ENCODE results near the gene FAM89B. TPM values are rescaled to one million over a fixed set of nuclear protein-coding genes. Genes with fewer than 3 reads are reported as not detected.
A peak's percentile ranks its signal among the peaks of the same experiment; 100 is the strongest.

Gene FAM89B
- total and polyA plus RNA-seq, 10 donors: 34.5 to 66.1 (median 48.4) TPM

- intact Hi-C loops (cut with DNase I; ENCODE audit: low total_unique reads): no loop called here
- H3K27me3 ChIP-seq (replicated peaks in 1 of 7): no peaks in the 10 kb centered on the region
- peaks cover 41 to 79% (median 56%) of the 10 kb centered on the region in 6 donors for H3K4me1 ChIP-seq
- peak within 1 kb of the TSS; percentile 92 to 99 (median 97) for H3K27ac ChIP-seq
- peak within 1 kb of the TSS; percentile 88 to 98 (median 96) for H3K4me3 ChIP-seq
- TF ChIP-seq CTCF (IDR thresholded peaks at IDR 0.05 in 8 of 11, conservative IDR thresholded peaks at IDR 0.05 in 3 of 11): peak in 4 of 11 experiments; percentile 15 to 36 (median 33)
- peak; percentile 74 to 92 (median 89) for TF ChIP-seq POLR2AphosphoS5 (IDR thresholded peaks at IDR 0.05)
- peak in 1 of 3 donors; percentile 44 for TF ChIP-seq POLR2A (IDR thresholded peaks at IDR 0.05)
- 0% methylated on average over 37 to 55 of the region's 55 CpGs for WGBS, 5 donors
- no peaks in the 10 kb centered on the region for H3K9me3 ChIP-seq
- peaks cover 10 to 62% (median 39%) of the 10 kb centered on the region in 6 donors for H3K36me3 ChIP-seq
- DNase-seq: peak; percentile 100
Measured at GRCh38 chr11:65615229-65615949, 43.1 kb downstream of the FAM89B start, which contains the start of gene PCNX3. Gene PCNX3, plus strand, starts transcription at chr11:65615776. Its CDS starts 536 bp downstream, at chr11:65616312.

GRCh38 chr11:65615950-65616574 lies 43.7 kb downstream of the FAM89B start:
- H3K4me1 ChIP-seq: peaks cover 35 to 79% (median 50%) of the 10 kb centered on the region in 6 donors
- TF ChIP-seq POLR2AphosphoS5 (IDR thresholded peaks at IDR 0.05): no peak
- TF ChIP-seq POLR2A (IDR thresholded peaks at IDR 0.05): no peak
- TF ChIP-seq CTCF (IDR thresholded peaks at IDR 0.05 in 8 of 11, conservative IDR thresholded peaks at IDR 0.05 in 3 of 11): no peak
- intact Hi-C loops (cut with DNase I; ENCODE audit: low total_unique reads): no loop called here
- no peak for DNase-seq
- H3K36me3 ChIP-seq: peaks cover 10 to 62% (median 44%) of the 10 kb centered on the region in 6 donors
- peak overlapping the region; percentile 82 to 99 (median 97) for H3K27ac ChIP-seq
- WGBS, 5 donors: 1 to 14% (median 2%) methylated on average over 4 to 50 of the region's 50 CpGs
- no peaks in the 10 kb centered on the region for H3K27me3 ChIP-seq (replicated peaks in 1 of 7)
- H3K9me3 ChIP-seq: no peaks in the 10 kb centered on the region
- H3K4me3 ChIP-seq: peak overlapping the region; percentile 85 to 98 (median 95)

GRCh38 chr11:65616575-65617001 lies 44.2 kb downstream of the FAM89B start:
- Histone ChIP-seq H3K4me1 (peaks cover 29 to 74% (median 47%) of the 10 kb centered on the region in 6 donors), H3K27ac (peak overlapping the region in 7 of 8 donors; percentile 94 to 99 (median 97)), H3K9me3 (no peaks in the 10 kb centered on the region), H3K36me3 (peaks cover 10 to 65% (median 49%) of the 10 kb centered on the region in 6 donors), H3K27me3 (replicated peaks in 1 of 7) (no peaks in the 10 kb centered on the region), H3K4me3 (peak overlapping the region; percentile 85 to 98 (median 95))
- TF ChIP-seq POLR2AphosphoS5 (IDR thresholded peaks at IDR 0.05) (no peak), CTCF (IDR thresholded peaks at IDR 0.05 in 8 of 11, conservative IDR thresholded peaks at IDR 0.05 in 3 of 11) (no peak), POLR2A (IDR thresholded peaks at IDR 0.05) (no peak)
- intact Hi-C loops (cut with DNase I; ENCODE audit: low total_unique reads): no loop called here
- WGBS, 5 donors: 55 to 77% (median 64%) methylated on average over 10 of the region's 10 CpGs
- DNase-seq: peak; percentile 81

Data from spleen (tissue), 11 donors.